GM19193 (cell line): Measurements from ENCODE around the gene PPT1.

Experiments
- POLR2A ChIP-seq: IDR thresholded peaks from 4 replicates; pipeline ENCODE4 v1.6.1; 2011; ENCODE audit not compliant: insufficient read depth, insufficient read length; ENCODE audit errors: extremely low read depth

Gene PPT1

DNA sequence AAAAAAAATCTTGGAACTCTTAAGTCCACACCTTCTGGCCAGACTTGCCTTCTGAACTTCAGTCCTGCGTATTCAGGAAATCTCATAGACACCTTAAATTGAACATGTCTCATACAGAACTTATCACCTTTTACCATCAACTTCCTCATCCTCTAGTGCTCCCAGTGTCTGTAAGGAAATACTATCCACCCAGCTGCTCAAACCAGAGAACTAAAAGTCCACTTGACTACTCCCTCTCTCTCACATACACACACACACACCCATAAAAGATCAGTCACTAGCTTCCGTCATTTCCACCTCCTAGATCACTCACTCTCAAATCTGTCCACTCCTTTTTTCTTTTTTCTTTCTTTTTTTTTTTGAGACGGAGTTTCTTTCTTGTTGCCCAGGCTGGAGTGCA lies 67.4 kb downstream of the PPT1 start:
- no peak for TF ChIP-seq POLR2A

DNA sequence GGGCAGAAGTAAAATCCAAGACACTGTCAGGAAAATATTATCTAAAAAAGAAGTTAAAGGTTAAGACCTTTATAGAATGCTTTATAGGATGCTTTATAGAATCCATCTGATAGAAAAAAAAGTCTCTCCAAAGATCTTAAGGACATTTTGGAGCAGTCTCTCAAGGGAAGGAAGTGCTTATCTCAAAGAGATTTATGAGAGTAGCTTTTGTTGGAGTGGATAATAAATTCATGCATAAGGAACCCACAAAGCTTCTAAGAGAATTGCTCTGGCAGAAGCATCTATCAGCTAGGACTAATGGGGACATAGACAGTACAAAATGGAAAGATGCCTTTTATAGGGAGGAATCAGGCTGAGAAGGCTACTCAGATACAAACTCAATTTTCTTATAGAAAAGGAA lies 69.4 kb downstream of the PPT1 start:
- TF ChIP-seq POLR2A = no peak

DNA sequence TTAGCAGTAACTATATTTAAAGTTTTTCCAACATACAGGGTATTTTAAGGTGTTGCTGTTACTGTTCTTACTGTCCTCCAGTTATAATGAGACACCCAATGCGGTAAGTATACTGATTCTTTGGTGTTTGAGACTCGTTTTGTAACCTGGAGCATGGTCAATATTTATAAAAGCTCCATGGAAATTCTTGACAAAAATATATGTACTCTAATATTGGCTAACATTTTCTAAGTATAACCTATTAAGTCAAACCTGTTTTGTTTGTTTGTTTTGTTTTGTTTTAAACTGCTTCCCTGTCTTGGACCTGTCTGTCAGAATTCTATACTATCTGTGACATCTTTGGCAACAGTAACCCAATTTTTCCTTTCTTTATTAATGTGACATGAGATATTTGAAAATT lies 72.4 kb downstream of the PPT1 start:
- no peak for TF ChIP-seq POLR2A

DNA sequence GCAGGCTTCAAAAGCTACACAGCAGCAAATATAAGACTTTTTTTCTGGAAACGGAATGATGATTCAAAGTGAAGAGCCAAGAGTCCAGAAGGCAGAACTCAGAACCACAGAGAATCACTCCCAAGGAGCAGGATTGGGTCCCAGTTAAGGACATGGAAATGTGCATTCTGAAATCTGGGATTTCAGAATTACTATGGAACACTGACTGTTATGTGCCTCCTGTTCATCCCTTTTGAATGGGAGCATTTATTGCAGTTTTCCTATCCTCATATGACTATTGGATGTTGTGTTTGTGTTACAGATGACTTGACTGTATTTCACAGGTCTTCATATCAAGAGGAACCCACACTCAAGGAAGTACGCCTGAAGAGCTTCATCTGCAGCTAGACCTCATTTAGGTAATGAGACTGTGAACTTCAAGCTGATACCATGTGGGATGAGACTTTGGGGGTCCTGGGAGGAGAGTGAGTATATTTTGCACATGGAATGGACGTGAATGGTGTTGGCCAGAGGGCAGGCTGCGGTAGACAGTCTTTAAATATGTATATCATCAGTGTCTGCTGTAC lies 73.6 kb downstream of the PPT1 start:
- TF ChIP-seq POLR2A = no peak
